OCI-LY7 (cell line): ENCODE measurements around the gene STXBP2. TPM values are rescaled to one million over a fixed set of nuclear protein-coding genes. Genes with fewer than 3 reads are reported as not detected.

Source experiments
- BruUV-seq: library from RNA; stranded (reverse); fragments of 400-500 nt; replicated peaks from 2 replicates; lab custom pipeline; 2021; lab: Mats Ljungman, UMichigan
- CTCF ChIA-PET: fragments of 300-600 bp; sonication (Branson Sonifier 250); formaldehyde crosslinking; loops from one replicate; lab custom pipeline; 2022; ENCODE audit warnings: antibody characterized with exemption; ENCODE audit not compliant: unreplicated experiment; lab: Charles Lee
- POLR2A ChIA-PET: fragments of 300-600 bp; sonication (Branson Sonifier 250); formaldehyde crosslinking; loops from one replicate; lab custom pipeline; 2022; ENCODE audit warnings: antibody characterized with exemption; lab: Charles Lee
- DNase-seq: peaks from one replicate; pipeline ENCODE4 v3.0.0-alpha.2; 2015; ENCODE audit warnings: low spot score
- H2AFZ ChIP-seq: fragments of 200-600 bp; sonication (generic), shearing (Covaris generic); 2 replicates; pipeline ENCODE4 v1.6.1; 2014; ENCODE audit warnings: mild to moderate bottlenecking, antibody characterized with exemption, low read length, moderate library complexity
- H3K27ac ChIP-seq: fragments of 200-600 bp; sonication (generic); 2 replicates; pipeline ENCODE4 v1.5.1; 2014; ENCODE audit warnings: mixed run types, low read depth, mild to moderate bottlenecking, moderate library complexity, low read length, inconsistent platforms; ENCODE audit not compliant: poor library complexity, severe bottlenecking
- H3K36me3 ChIP-seq: fragments of 200-600 bp; sonication (generic); 2 replicates; pipeline ENCODE4 v1.6.1; 2014; ENCODE audit warnings: mild to moderate bottlenecking, antibody characterized with exemption, low read length, moderate library complexity, mixed read lengths; ENCODE audit not compliant: insufficient read depth
- H3K4me1 ChIP-seq: fragments of 200-600 bp; sonication (generic); 2 replicates; pipeline ENCODE4 v1.5.1; 2014; ENCODE audit warnings: mild to moderate bottlenecking, low read length; ENCODE audit not compliant: insufficient read depth, poor library complexity, severe bottlenecking
- H3K4me2 ChIP-seq: fragments of 200-600 bp; sonication (generic); 2 replicates; pipeline ENCODE4 v1.6.1; 2014; ENCODE audit warnings: mild to moderate bottlenecking, low read length
- H3K4me3 ChIP-seq: fragments of 200-600 bp; sonication (generic); 2 replicates; pipeline ENCODE4 v1.5.1; 2014; ENCODE audit warnings: mild to moderate bottlenecking, low read depth, low read length; ENCODE audit not compliant: poor library complexity, severe bottlenecking
- H3K79me2 ChIP-seq: fragments of 200-600 bp; sonication (generic); 2 replicates; pipeline ENCODE4 v1.6.1; 2016; ENCODE audit warnings: low read depth, mild to moderate bottlenecking, low read length, moderate library complexity, mixed read lengths; ENCODE audit not compliant: insufficient read depth
- H3K9me2 ChIP-seq: fragments of 200-600 bp; sonication (generic); 2 replicates; pipeline ENCODE4 v1.6.1; 2016; ENCODE audit warnings: mild to moderate bottlenecking, low read length, mixed read lengths; ENCODE audit not compliant: insufficient read depth
- H3K9me3 ChIP-seq: fragments of 200-600 bp; sonication (generic); 2 replicates; pipeline ENCODE4 v1.6.1; 2014; ENCODE audit warnings: mild to moderate bottlenecking, mixed run types, low read length, mixed read lengths
- H4K20me1 ChIP-seq: fragments of 200-600 bp; sonication (generic); 2 replicates; pipeline ENCODE4 v1.6.1; 2014; ENCODE audit warnings: mild to moderate bottlenecking, antibody characterized with exemption, low read length, moderate library complexity, mixed read lengths; ENCODE audit not compliant: insufficient read depth
- EZH2phosphoT487 ChIP-seq: fragments of 200-600 bp; sonication (generic); IDR thresholded peaks from 2 replicates; pipeline ENCODE4 v1.6.1; 2018; ENCODE audit warnings: low read depth, borderline replicate concordance, mild to moderate bottlenecking, mixed run types, antibody characterized with exemption, low read length, moderate library complexity, mixed read lengths
- intact Hi-C: fragments of 100-400 bp; cut with micrococcal nuclease; formaldehyde crosslinking; loops from one replicate; pipeline ENCODE4 v1.10.0; 2022; ENCODE audit not compliant: unreplicated experiment
- total RNA-seq, 2 experiments: library from RNA; depleted of rRNA in 1 of 2; stranded (reverse); fragments of >200 nt in 1 of 2; shearing (Covaris generic) in 1 of 2; gene quantifications; 2 replicates each; pipeline ENCODE4 v1.2.3, GENCODE V29; 2014 to 2022
- TF ChIP-seq, protein P1 (sequence below): fragments of 200-600 bp; sonication (generic); conservative IDR thresholded peaks from 2 replicates; pipeline ENCODE4 v1.5.1; 2014; ENCODE audit warnings: mild to moderate bottlenecking, antibody characterized with exemption, low read length, moderate library complexity, mixed read lengths

STXBP2 gene
- total RNA-seq, 2 experiments from 2014 or later, result 43.0 to 138 TPM

DNA sequence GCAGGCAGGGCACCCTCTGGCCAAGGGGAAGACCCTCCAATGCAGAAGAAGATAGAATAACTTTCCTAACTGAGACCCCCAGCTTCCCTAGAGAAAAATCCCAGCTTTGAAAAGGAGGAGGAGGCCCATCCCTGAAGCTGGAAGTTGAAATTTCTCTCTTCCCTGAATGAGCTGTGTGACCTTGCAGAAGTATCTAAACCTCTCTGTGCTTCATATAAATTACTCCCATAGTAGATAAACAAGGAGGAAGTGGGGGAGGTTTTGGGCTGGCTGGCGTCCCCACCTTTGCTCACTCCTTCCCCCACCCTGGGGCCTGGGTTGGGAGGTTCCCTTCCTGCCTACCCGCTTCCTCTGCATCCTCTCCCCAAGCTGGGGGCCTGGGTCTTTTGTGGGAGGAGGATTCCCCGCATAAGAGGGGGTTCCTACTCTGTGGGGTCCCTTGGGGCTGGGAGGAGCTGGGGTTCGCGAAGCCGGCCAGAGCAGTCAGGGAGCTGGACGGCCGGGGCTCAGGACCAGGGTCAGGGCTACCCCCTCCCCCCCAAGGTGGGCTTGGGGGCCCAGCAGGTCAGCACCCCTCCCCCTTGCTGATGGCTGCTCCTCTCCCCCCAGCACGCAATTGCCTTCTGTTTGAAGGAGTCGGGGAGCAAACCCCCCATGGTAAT lies 29.6 kb upstream of the STXBP2 start:
- H3K36me3 ChIP-seq, result no peaks in the 10 kb centered on the region
- intact Hi-C loops, result no loop called here
- H3K4me1 ChIP-seq, result no peaks in the 10 kb centered on the region
- no peak for TF ChIP-seq EZH2phosphoT487
- TF ChIP-seq, protein P1, sequence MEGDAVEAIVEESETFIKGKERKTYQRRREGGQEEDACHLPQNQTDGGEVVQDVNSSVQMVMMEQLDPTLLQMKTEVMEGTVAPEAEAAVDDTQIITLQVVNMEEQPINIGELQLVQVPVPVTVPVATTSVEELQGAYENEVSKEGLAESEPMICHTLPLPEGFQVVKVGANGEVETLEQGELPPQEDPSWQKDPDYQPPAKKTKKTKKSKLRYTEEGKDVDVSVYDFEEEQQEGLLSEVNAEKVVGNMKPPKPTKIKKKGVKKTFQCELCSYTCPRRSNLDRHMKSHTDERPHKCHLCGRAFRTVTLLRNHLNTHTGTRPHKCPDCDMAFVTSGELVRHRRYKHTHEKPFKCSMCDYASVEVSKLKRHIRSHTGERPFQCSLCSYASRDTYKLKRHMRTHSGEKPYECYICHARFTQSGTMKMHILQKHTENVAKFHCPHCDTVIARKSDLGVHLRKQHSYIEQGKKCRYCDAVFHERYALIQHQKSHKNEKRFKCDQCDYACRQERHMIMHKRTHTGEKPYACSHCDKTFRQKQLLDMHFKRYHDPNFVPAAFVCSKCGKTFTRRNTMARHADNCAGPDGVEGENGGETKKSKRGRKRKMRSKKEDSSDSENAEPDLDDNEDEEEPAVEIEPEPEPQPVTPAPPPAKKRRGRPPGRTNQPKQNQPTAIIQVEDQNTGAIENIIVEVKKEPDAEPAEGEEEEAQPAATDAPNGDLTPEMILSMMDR, result no peak
- H3K27ac ChIP-seq, result no peak overlapping the region
- H3K79me2 ChIP-seq, result no peaks in the 10 kb centered on the region
- H3K4me3 ChIP-seq, result no peak overlapping the region
- H4K20me1 ChIP-seq, result no peaks in the 10 kb centered on the region
- no peak overlapping the region for H3K4me2 ChIP-seq
- no peak for DNase-seq
- H2AFZ ChIP-seq, result no peak overlapping the region
- H3K9me2 ChIP-seq, result no peaks in the 10 kb centered on the region
- ChIA-PET CTCF (no interaction called here), POLR2A (no interaction called here)
- H3K9me3 ChIP-seq, result no peaks in the 10 kb centered on the region
- BruUV-seq, result no TSS peak

DNA sequence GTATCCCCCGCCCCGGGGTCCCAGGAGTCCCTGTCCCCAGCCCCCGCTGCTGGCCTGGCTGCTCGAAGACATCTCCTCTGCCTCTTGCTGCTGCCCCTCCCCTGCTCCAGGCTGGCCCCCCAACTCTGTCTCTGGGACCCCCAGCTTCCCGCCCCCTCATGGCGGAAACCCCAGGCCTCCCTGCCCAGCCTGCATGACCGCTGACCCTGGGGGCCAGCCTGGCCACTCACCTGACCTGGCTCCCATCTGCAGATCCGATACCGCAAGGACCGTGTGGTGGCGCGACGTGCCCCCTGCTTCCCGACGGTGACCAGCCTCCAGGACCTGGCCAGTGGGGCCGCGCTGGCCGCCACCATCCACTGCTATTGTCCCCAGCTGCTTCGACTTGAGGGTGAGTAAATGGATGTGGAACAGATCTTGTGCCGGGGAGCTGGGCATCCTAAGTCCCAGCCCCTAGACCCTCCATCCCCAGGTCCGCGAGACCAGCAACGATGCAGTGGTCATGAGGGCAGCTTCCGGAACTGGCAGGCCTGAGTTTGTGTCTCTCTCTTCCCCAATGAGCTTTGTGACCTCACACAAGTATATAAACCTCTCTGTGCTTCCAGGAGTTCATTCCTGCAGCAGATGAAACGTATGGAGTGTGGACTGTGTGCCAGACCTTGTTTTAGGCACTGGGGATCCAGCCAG lies 28.9 kb upstream of the STXBP2 start:
- H3K27ac ChIP-seq, result no peak overlapping the region
- POLR2A ChIA-PET, result no interaction called here
- DNase-seq, result no peak
- no peak overlapping the region for H2AFZ ChIP-seq
- H3K79me2 ChIP-seq, result no peaks in the 10 kb centered on the region
- CTCF ChIA-PET, result no interaction called here
- no peaks in the 10 kb centered on the region for H3K4me1 ChIP-seq
- H3K36me3 ChIP-seq, result no peaks in the 10 kb centered on the region
- H3K9me2 ChIP-seq, result no peaks in the 10 kb centered on the region
- no peaks in the 10 kb centered on the region for H3K9me3 ChIP-seq
- H3K4me2 ChIP-seq, result no peak overlapping the region
- no TSS peak for BruUV-seq
- TF ChIP-seq EZH2phosphoT487, result no peak
- TF ChIP-seq, protein P1, result no peak
- H4K20me1 ChIP-seq, result no peaks in the 10 kb centered on the region
- intact Hi-C loops, result no loop called here
- no peak overlapping the region for H3K4me3 ChIP-seq
